ENCODE measurements around the gene COG2. TPM values are rescaled to one million over a fixed set of nuclear protein-coding genes. Genes with fewer than 3 reads are reported as not detected.
A peak's percentile ranks its signal among the peaks of the same experiment; 100 is the strongest.

The COG2 gene
- total RNA-seq, 4 donors from 2014 or later, result 21.5 to 46.5 (median 27.4) TPM

- DNase-seq, result no peak
- intact Hi-C loops (cut with DNase I; ENCODE audit: low total_unique reads), result no loop called here
- Histone ChIP-seq H3K4me3 (no peak overlapping the region), H3K36me3 (peaks cover 0 to 71% of the 10 kb centered on the region in 2 donors), H3K4me1 (peaks cover 13 to 20% of the 10 kb centered on the region in 2 donors), H3K27ac (peak overlapping the region in 2 of 4 donors; percentile 22 to 55), H3K27me3 (no peaks in the 10 kb centered on the region), H3K9me3 (no peaks in the 10 kb centered on the region)
- ATAC-seq, result no peak
- in situ Hi-C loops (cut with MboI; ENCODE audit: low sequenced_read_pairs in 4 of 4), result no loop called here
- TF ChIP-seq POLR2A (IDR thresholded peaks at IDR 0.05), result no peak
- TF ChIP-seq CTCF (IDR thresholded peaks at IDR 0.05 in 4 of 5, conservative IDR thresholded peaks at IDR 0.05 in 1 of 5), result no peak
Observed at GRCh38 chr1:230682882-230683610, 40.8 kb downstream of the COG2 start.

GRCh38 chr1:230684146-230684545 lies 41.9 kb downstream of the COG2 start:
- no peak for TF ChIP-seq POLR2A (IDR thresholded peaks at IDR 0.05)
- DNase-seq (no peak), ATAC-seq (no peak)
- no peaks in the 10 kb centered on the region for H3K27me3 ChIP-seq
- no peak overlapping the region for H3K4me3 ChIP-seq
- H3K4me1 ChIP-seq, result peaks cover 13 to 20% of the 10 kb centered on the region in 2 donors
- H3K9me3 ChIP-seq, result no peaks in the 10 kb centered on the region
- peaks cover 0 to 72% of the 10 kb centered on the region in 2 donors for H3K36me3 ChIP-seq
- in situ Hi-C loops (cut with MboI; ENCODE audit: low sequenced_read_pairs in 4 of 4) (no loop called here), intact Hi-C loops (cut with DNase I; ENCODE audit: low total_unique reads) (no loop called here)
- no peak overlapping the region for H3K27ac ChIP-seq

- H3K36me3 ChIP-seq, result peaks cover 0 to 72% of the 10 kb centered on the region in 2 donors
- in situ Hi-C loops (cut with MboI; ENCODE audit: low sequenced_read_pairs in 4 of 4) (no loop called here), intact Hi-C loops (cut with DNase I; ENCODE audit: low total_unique reads) (no loop called here)
- no peak overlapping the region for H3K27ac ChIP-seq
- no peak for TF ChIP-seq POLR2A (IDR thresholded peaks at IDR 0.05)
- TF ChIP-seq CTCF (IDR thresholded peaks at IDR 0.05 in 4 of 5, conservative IDR thresholded peaks at IDR 0.05 in 1 of 5), result no peak
- no peak for ATAC-seq
- H3K4me1 ChIP-seq, result peaks cover 13 to 20% of the 10 kb centered on the region in 2 donors
- H3K4me3 ChIP-seq, result no peak overlapping the region
- no peaks in the 10 kb centered on the region for H3K27me3 ChIP-seq
- H3K9me3 ChIP-seq, result no peaks in the 10 kb centered on the region
- no peak for DNase-seq
Observed at GRCh38 chr1:230684998-230685397, 42.7 kb downstream of the COG2 start.

GRCh38 chr1:230686747-230687146 lies 44.5 kb downstream of the COG2 start:
- Histone ChIP-seq H3K4me1 (peaks cover 9 to 14% of the 10 kb centered on the region in 2 donors), H3K27ac (no peak overlapping the region), H3K36me3 (peaks cover 0 to 85% of the 10 kb centered on the region in 2 donors), H3K9me3 (no peaks in the 10 kb centered on the region), H3K27me3 (no peaks in the 10 kb centered on the region), H3K4me3 (no peak overlapping the region)
- ATAC-seq, result no peak
- DNase-seq, result no peak
- TF ChIP-seq POLR2A (IDR thresholded peaks at IDR 0.05) (no peak), CTCF (IDR thresholded peaks at IDR 0.05 in 4 of 5, conservative IDR thresholded peaks at IDR 0.05 in 1 of 5) (no peak)
- intact Hi-C loops (cut with DNase I; ENCODE audit: low total_unique reads) (no loop called here), in situ Hi-C loops (cut with MboI; ENCODE audit: low sequenced_read_pairs in 4 of 4) (no loop called here)

GRCh38 chr1:230690101-230690500 lies 47.8 kb downstream of the COG2 start:
- H3K36me3 ChIP-seq, result peaks cover 0 to 87% of the 10 kb centered on the region in 2 donors
- H3K27me3 ChIP-seq, result no peaks in the 10 kb centered on the region
- in situ Hi-C loops (cut with MboI; ENCODE audit: low sequenced_read_pairs in 4 of 4) (no loop called here), intact Hi-C loops (cut with DNase I; ENCODE audit: low total_unique reads) (no loop called here)
- no peak overlapping the region for H3K4me3 ChIP-seq
- ATAC-seq, result no peak
- no peak for TF ChIP-seq POLR2A (IDR thresholded peaks at IDR 0.05)
- no peak for DNase-seq
- H3K9me3 ChIP-seq, result no peaks in the 10 kb centered on the region
- H3K27ac ChIP-seq, result no peak overlapping the region
- H3K4me1 ChIP-seq, result no peaks in the 10 kb centered on the region

Measured in gastrocnemius medialis (tissue), 4 donors.